Tibial nerve (tissue), 4 donors: ENCODE data around the gene HADH. TPM values are rescaled to one million over a fixed set of nuclear protein-coding genes. Genes with fewer than 3 reads are reported as not detected.

ENCODE experiments used
- DNase-seq, 2 donors: peaks; one replicate each; pipeline ENCODE4 v3.0.0-alpha.2; 2019; ENCODE audit warnings: low spot score in 2 of 2
- H3K27ac ChIP-seq, 4 donors: fragments of 200-600 bp; sonication (generic) in 3 of 4; one replicate each; pipeline ENCODE4 v1.5.1; 2017 to 2019; ENCODE audit warnings: mild to moderate bottlenecking in 1 of 4
- H3K27me3 ChIP-seq, 2 donors: fragments of 200-600 bp; sonication (generic) in 1 of 2; one replicate each; pipeline versions ENCODE4 v1.5.1 to v1.6.0; 2017 to 2019
- H3K36me3 ChIP-seq, 3 donors: fragments of 200-600 bp; sonication (generic); one replicate each; pipeline ENCODE4 v1.5.1; 2018 to 2019
- H3K4me1 ChIP-seq, 4 donors: fragments of 200-600 bp; sonication (generic) in 3 of 4; one replicate each; pipeline ENCODE4 v1.5.1; 2017 to 2019
- H3K4me3 ChIP-seq, 4 donors: fragments of 200-600 bp; sonication (generic) in 3 of 4; one replicate each; pipeline ENCODE4 v1.5.1; 2017 to 2019; ENCODE audit warnings: mild to moderate bottlenecking in 1 of 4, moderate library complexity in 1 of 4
- H3K9me3 ChIP-seq, 4 donors: fragments of 200-600 bp; sonication (generic) in 3 of 4; one replicate each; pipeline ENCODE4 v1.5.1; 2017 to 2019
- EP300 ChIP-seq, 2 donors: sonication (generic); formaldehyde crosslinking; IDR thresholded peaks; one replicate each; pipeline ENCODE4 v1.6.1; 2017; ENCODE audit warnings: antibody characterized with exemption in 2 of 2, mild to moderate bottlenecking in 1 of 2
- POLR2A ChIP-seq, 2 donors: fragments of 450-650 bp; IDR thresholded peaks; one replicate each; pipeline ENCODE4 v1.6.1; 2017; ENCODE audit warnings: antibody characterized with exemption in 2 of 2, mild to moderate bottlenecking in 2 of 2, moderate library complexity in 2 of 2
- WGBS, 2 donors: methylation state at CpG; one replicate each; pipeline ENCODE4 v1.1.5; 2018; 5-methylcytosine and 5-hydroxymethylcytosine counted together
- total RNA-seq, 4 donors: library from RNA; depleted of rRNA; stranded (reverse); fragments of >200 nt; gene quantifications; one replicate each; pipeline ENCODE4 v1.1.0, GENCODE V29; 2016
- TF ChIP-seq, protein P1 (sequence below), 5 experiments: fragments of 200-600 bp in 3 of 5; fragments of 450-650 bp in 2 of 5; sonication (generic) in 3 of 5; IDR thresholded peaks; one replicate each; pipeline ENCODE4 v1.5.1; 2016 to 2019; ENCODE audit warnings: antibody characterized with exemption in 5 of 5, mild to moderate bottlenecking in 3 of 5, moderate library complexity in 2 of 5

The HADH gene
- total RNA-seq, 4 donors from 2014 or later = 42.2 to 107 (median 55.9) TPM

DNA sequence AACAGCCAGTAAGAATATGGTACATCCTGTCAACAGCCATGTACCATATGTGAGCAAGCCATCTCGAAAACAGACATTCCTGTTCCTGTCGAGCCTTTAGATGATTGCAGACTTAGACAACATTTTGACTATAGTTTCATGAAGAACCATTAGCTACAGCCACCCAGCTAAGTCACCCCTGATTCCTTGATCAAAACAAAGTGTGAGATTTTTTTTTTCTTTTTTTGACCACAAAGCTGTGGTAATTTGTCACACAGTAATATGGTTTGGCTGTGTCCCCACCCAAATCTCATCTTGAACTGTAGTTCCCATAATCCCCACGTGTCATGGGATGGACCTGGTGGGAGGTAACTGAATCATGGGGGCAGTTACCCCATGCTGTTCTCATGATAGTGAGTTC is 15.2 kb upstream of the HADH start:
- H3K36me3 ChIP-seq = no peaks in the 10 kb centered on the region
- no peaks in the 10 kb centered on the region for H3K9me3 ChIP-seq
- no peak for DNase-seq
- peaks cover 0 to 19% (median 3%) of the 10 kb centered on the region in 4 donors for H3K4me1 ChIP-seq
- H3K4me3 ChIP-seq = no peak overlapping the region
- WGBS, 2 donors = 86 to 94% methylated on average over 3 of the region's 3 CpGs
- H3K27me3 ChIP-seq = no peaks in the 10 kb centered on the region
- no peak overlapping the region for H3K27ac ChIP-seq
- TF ChIP-seq POLR2A (IDR thresholded peaks at IDR 0.05) (no peak), EP300 (IDR thresholded peaks at IDR 0.05) (no peak)
- TF ChIP-seq, protein P1, sequence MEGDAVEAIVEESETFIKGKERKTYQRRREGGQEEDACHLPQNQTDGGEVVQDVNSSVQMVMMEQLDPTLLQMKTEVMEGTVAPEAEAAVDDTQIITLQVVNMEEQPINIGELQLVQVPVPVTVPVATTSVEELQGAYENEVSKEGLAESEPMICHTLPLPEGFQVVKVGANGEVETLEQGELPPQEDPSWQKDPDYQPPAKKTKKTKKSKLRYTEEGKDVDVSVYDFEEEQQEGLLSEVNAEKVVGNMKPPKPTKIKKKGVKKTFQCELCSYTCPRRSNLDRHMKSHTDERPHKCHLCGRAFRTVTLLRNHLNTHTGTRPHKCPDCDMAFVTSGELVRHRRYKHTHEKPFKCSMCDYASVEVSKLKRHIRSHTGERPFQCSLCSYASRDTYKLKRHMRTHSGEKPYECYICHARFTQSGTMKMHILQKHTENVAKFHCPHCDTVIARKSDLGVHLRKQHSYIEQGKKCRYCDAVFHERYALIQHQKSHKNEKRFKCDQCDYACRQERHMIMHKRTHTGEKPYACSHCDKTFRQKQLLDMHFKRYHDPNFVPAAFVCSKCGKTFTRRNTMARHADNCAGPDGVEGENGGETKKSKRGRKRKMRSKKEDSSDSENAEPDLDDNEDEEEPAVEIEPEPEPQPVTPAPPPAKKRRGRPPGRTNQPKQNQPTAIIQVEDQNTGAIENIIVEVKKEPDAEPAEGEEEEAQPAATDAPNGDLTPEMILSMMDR (IDR thresholded peaks at IDR 0.05) = no peak

DNA sequence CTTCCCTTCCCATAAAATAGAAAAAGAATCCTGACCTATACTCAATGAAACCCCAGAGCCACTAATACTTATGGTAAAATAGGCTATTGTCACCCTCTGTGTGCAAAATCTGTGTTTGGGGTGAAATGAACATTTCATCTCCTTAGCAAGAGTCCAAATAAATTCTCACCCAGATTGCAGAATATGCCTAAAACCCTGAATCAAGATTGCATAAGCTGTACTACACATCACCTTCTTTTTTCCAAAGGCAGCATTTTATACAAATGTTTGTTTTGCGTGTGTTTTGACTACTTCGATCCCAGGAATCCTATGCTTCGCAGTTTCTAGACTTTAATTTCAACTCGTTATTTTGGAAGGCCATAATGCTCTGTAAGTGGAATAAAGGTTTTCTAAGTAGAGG is 12.2 kb upstream of the HADH start:
- no peaks in the 10 kb centered on the region for H3K9me3 ChIP-seq
- H3K27me3 ChIP-seq = no peaks in the 10 kb centered on the region
- no peak overlapping the region for H3K4me3 ChIP-seq
- no peak for TF ChIP-seq POLR2A (IDR thresholded peaks at IDR 0.05)
- TF ChIP-seq, protein P1 (IDR thresholded peaks at IDR 0.05) = no peak
- no peak for TF ChIP-seq EP300 (IDR thresholded peaks at IDR 0.05)
- peak overlapping the region in 3 of 4 donors; percentile 21 to 73 (median 29) for H3K27ac ChIP-seq
- 73 to 74% methylated on average over 4 of the region's 4 CpGs for WGBS, 2 donors
- peaks cover 0 to 19% (median 3%) of the 10 kb centered on the region in 4 donors for H3K4me1 ChIP-seq
- no peak for DNase-seq
- no peaks in the 10 kb centered on the region for H3K36me3 ChIP-seq

DNA sequence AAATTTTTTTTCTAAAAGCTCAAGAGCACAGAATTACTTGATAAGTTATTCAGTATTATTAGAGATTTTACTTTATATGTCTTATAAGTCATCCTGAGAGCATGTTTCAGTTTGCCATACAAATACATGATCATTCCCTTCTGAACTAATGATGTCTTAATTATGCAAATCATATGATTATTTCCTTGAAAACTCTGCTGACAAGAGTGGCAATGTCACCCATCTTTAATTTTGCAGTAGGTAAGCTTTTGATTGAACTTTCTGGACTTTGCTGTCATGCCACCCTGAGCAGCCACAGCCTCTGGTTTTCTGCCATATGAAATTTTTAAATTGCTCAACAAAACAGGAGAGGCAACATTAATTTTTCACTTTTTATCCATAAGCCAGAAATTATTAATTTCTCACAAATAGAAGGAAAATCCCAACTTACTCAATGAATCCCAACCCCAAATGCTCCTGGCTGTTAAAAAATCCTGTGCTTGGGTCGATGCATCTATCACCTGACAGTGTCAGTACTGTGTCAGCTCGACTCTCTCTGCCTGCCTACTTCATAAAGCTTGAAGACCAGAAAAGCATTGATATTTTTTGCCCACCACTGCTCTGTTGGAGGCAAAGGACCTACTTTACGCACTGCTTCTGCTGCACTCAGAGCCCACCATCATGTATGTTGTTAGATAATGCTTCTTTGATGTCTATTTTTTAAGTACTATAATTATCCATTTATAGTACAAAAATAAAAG is 11.6 kb upstream of the HADH start:
- H3K4me3 ChIP-seq = no peak overlapping the region
- WGBS, 2 donors = 43 to 58% methylated on average over 3 of the region's 3 CpGs
- no peaks in the 10 kb centered on the region for H3K36me3 ChIP-seq
- no peaks in the 10 kb centered on the region for H3K9me3 ChIP-seq
- peak overlapping the region; percentile 29 to 73 (median 49) for H3K27ac ChIP-seq
- TF ChIP-seq, protein P1 (IDR thresholded peaks at IDR 0.05) = no peak
- no peak for TF ChIP-seq EP300 (IDR thresholded peaks at IDR 0.05)
- TF ChIP-seq POLR2A (IDR thresholded peaks at IDR 0.05) = no peak
- no peaks in the 10 kb centered on the region for H3K27me3 ChIP-seq
- peaks cover 0 to 19% (median 3%) of the 10 kb centered on the region in 4 donors for H3K4me1 ChIP-seq
- no peak for DNase-seq

DNA sequence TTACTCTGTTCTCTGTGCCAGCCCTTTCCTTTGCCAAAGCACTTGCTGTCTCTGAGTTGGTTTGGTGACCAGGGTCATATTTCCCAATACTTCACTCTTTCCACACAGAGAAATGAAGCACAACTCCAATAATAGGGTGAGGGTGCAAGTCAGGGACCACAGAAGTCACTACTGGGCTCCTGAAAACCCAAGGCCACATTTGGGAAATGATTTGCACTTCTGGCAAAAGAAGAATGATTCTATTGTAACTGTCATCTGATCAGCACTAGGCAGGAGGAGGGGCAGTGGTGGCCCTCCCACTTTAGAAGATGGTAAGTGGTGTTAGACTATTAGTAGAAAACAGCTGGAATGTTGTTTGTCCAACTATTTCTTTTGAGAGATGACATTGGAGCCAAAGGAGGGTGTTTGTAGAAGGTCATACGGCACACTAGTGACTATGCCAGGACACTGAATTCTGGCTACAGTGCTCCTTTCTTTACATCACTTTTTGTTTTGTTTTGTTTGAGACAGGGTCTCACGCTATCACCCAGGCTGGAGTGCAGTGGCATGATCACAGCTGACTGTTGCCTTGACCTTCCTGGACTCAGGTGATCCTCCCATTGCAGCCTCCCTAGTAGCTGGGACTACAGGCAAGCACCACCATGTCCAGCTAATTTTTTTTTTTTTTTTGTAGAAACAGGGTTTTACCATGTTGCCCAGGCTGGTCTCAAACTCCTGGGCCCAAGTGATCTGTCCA is 10.8 kb upstream of the HADH start:
- Histone ChIP-seq H3K27ac (peak overlapping the region; percentile 29 to 73 (median 50)), H3K4me1 (peaks cover 0 to 19% (median 5%) of the 10 kb centered on the region in 4 donors), H3K36me3 (no peaks in the 10 kb centered on the region), H3K4me3 (no peak overlapping the region), H3K27me3 (no peaks in the 10 kb centered on the region), H3K9me3 (no peaks in the 10 kb centered on the region)
- DNase-seq = no peak
- 45 to 59% methylated on average over 2 of the region's 2 CpGs for WGBS, 2 donors
- TF ChIP-seq EP300 (IDR thresholded peaks at IDR 0.05) = peak in 1 of 2 donors; percentile 64
- TF ChIP-seq POLR2A (IDR thresholded peaks at IDR 0.05) = no peak
- TF ChIP-seq, protein P1 (IDR thresholded peaks at IDR 0.05) = no peak
